GM12892 (cell line): ENCODE data around the gene JMJD8.

Source experiments
- POLR2A ChIP-seq: IDR thresholded peaks from 2 replicates; pipeline ENCODE4 v1.6.1; 2011; ENCODE audit warnings: low read depth, low read length, control low read depth
- TAF1 ChIP-seq: IDR thresholded peaks from 2 replicates; pipeline ENCODE4 v1.6.1; 2011; ENCODE audit warnings: low read depth, mild to moderate bottlenecking, control low read depth, low read length, borderline replicate concordance

- TF ChIP-seq POLR2A, result no peak
- TF ChIP-seq TAF1, result no peak
Measured at GRCh38 chr16:708019-708418, 23.9 kb upstream of the JMJD8 start.
